Heart right ventricle (tissue), 16 donors: ENCODE results near the gene POP4. TPM values are rescaled to one million over a fixed set of nuclear protein-coding genes. Genes with fewer than 3 reads are reported as not detected.

ENCODE experiments used
- ATAC-seq, 8 donors: fragments of 200-7000 bp; cut with Tn5 transposase; one replicate each; pipeline ENCODE4 v1.9.1; 2020; ENCODE audit warnings: mild to moderate bottlenecking in 8 of 8, moderate library complexity in 8 of 8, moderate number of reproducible peaks in 1 of 8
- DNase-seq, 2 donors: peaks; one replicate each; pipeline ENCODE4 v3.0.0-alpha.2; 2020
- H3K27ac ChIP-seq, 10 donors: fragments of 200-600 bp; sonication (generic) in 2 of 10; one replicate each; pipeline versions ENCODE4 v1.5.0 to v1.8.0; 2020 to 2022; ENCODE audit warnings: mild to moderate bottlenecking in 3 of 10
- H3K27me3 ChIP-seq, 7 donors: fragments of 200-600 bp; one replicate each; pipeline ENCODE4 v1.8.0; 2021 to 2022; ENCODE audit warnings: mild to moderate bottlenecking in 2 of 7
- H3K36me3 ChIP-seq, 9 donors: fragments of 200-600 bp; sonication (generic) in 1 of 9; one replicate each; pipeline versions ENCODE4 v1.5.0 to v1.8.0; 2020 to 2022; ENCODE audit warnings: mild to moderate bottlenecking in 2 of 9
- H3K4me1 ChIP-seq, 9 donors: fragments of 200-600 bp; sonication (generic) in 1 of 9; one replicate each; pipeline versions ENCODE4 v1.5.0 to v1.8.0; 2020 to 2022; ENCODE audit warnings: mild to moderate bottlenecking in 4 of 9
- H3K4me3 ChIP-seq, 10 donors: fragments of 200-600 bp; sonication (generic) in 2 of 10; one replicate each; pipeline versions ENCODE4 v1.5.0 to v1.8.0; 2020 to 2022; ENCODE audit warnings: mild to moderate bottlenecking in 7 of 10, moderate library complexity in 2 of 10
- H3K9me3 ChIP-seq, 11 donors: fragments of 200-600 bp in 10 of 11; sonication (generic) in 2 of 11; one replicate each; pipeline versions ENCODE4 v1.5.0 to v1.8.0; 2013 to 2022; ENCODE audit warnings: mild to moderate bottlenecking in 2 of 11, control low read depth in 1 of 11, moderate library complexity in 1 of 11
- CTCF ChIP-seq, 9 donors: fragments of 200-600 bp; sonication (generic) in 2 of 9; IDR thresholded peaks; one replicate each; pipeline versions ENCODE4 v1.5.0 to v1.8.0; 2021 to 2022; ENCODE audit warnings: antibody characterized with exemption in 9 of 9, mild to moderate bottlenecking in 5 of 9, moderate library complexity in 1 of 9
- WGBS, 2 donors: extraction: QIAGEN DNeasy Blood & Tissue Kit; methylation state at CpG; one replicate each; pipeline ENCODE4 v1.1.7; 2013; ENCODE audit warnings: inconsistent platforms in 1 of 2; 5-methylcytosine and 5-hydroxymethylcytosine counted together
- intact Hi-C, 10 donors: fragments of 100-400 bp; cut with DNase I; formaldehyde crosslinking; loops; one replicate each; pipeline versions ENCODE4 v1.11.1 to v1.14.2; 2022
- polyA plus RNA-seq, 2 donors: library from polyadenylated mRNA; stranded (reverse); fragments of 200-250 nt; gene quantifications; one replicate each; pipeline ENCODE4 v1.2.3, GENCODE V29; 2013
- total RNA-seq, 10 donors: library from RNA; stranded (reverse); fragmentation: NEBNext Ultra II Directional in 3 of 10; extraction: Animal tissue kit (Norgen Biotek cat#: 25700) in 3 of 10; gene quantifications; one replicate each; pipeline versions ENCODE4 v1.2.1 to v1.2.4, GENCODE V29; 2021 to 2023
- donor health status: Arrhythmogenic right ventricular cardiomyopathy.
- donor health status: ischemic (EF 13 %, LVEDD 7.1; RV severe dilation, severe dysfunction).
- donor health status: healthy with polysubstance abuse.
- donor health status: DM: no; HTN: yes; CAD: no.
- donor health status: DM: no; HTN: no; CAD: no.
- donor health status: ischemic (EF 25% LVEDD 6.9; RV normal size, moderate dysfunction).
- donor health status: ischemic (EF 25% LVEDD 5.7; RV mildly dilated, moderate dysfunction).
- donor health status: healthy.
- donor health status: DM: yes; HTN: yes; CAD: no.
- donor health status: Ischemic cardiomyopathy.
- donor health status: ischemic (EF 35%, LVEDD 5.7; RV mildly dilated, moderate dysfunction).
- donor health status: nonischemic (EF 11% LVEDD 7.7; RV severe dilation, severe dysfunction).
- donor health status: DM: yes; HTN: yes; CAD: no.
- donor health status: PGD.
- donor health status: ischemic (EF 29% LVEDD 5.4; RV normal size, mild dysfunction).
- donor health status: nonischemic (EF 23%, LVEDD 6.1; RV moderate dilation, normal function).

POP4 gene
- total and polyA plus RNA-seq, 12 donors = 46.6 to 108 (median 51.7) TPM

GRCh38 chr19:29662278-29662603 is 56.2 kb downstream of the POP4 start:
- Histone ChIP-seq H3K4me3 (peak overlapping the region in 4 of 10 donors; percentile 1 to 20 (median 8)), H3K27me3 (no peaks in the 10 kb centered on the region), H3K4me1 (peaks cover 13 to 58% (median 32%) of the 10 kb centered on the region in 9 donors), H3K27ac (peak overlapping the region; percentile 84 to 97 (median 90)), H3K36me3 (peaks cover 0 to 3% (median 0%) of the 10 kb centered on the region in 9 donors), H3K9me3 (no peaks in the 10 kb centered on the region)
- ATAC-seq = peak in 1 of 8 donors; percentile 2
- no peak for DNase-seq
- TF ChIP-seq CTCF (IDR thresholded peaks at IDR 0.05) = no peak
- intact Hi-C loops = loop anchor here in 3 of 10 donors (5.0 to 10.0 kb wide), 2 partner anchors 50 to 53 kb away; partner anchors contain the start of gene C19orf12 (in 3 of the 3)
- 0 to 7% methylated on average over 1 of the region's 1 CpG for WGBS, 2 donors

- Histone ChIP-seq H3K27me3 (no peaks in the 10 kb centered on the region), H3K4me1 (peaks cover 18 to 64% (median 37%) of the 10 kb centered on the region in 9 donors), H3K27ac (peak overlapping the region; percentile 84 to 97 (median 90)), H3K4me3 (peak overlapping the region in 4 of 10 donors; percentile 1 to 20 (median 8)), H3K9me3 (no peaks in the 10 kb centered on the region), H3K36me3 (peaks cover 0 to 5% (median 0%) of the 10 kb centered on the region in 9 donors)
- ATAC-seq (peak; percentile 13 to 50 (median 36)), DNase-seq (peak; percentile 62 to 65)
- WGBS, 2 donors = 18 to 27% methylated on average over 17 of the region's 17 CpGs
- TF ChIP-seq CTCF (IDR thresholded peaks at IDR 0.05) = no peak
- intact Hi-C loops = loop anchor here in 3 of 10 donors (5.0 to 10.0 kb wide), 2 partner anchors 51 to 52 kb away; partner anchors contain the start of gene C19orf12 (in 3 of the 3)
Measured at GRCh38 chr19:29662604-29663404, 56.7 kb downstream of the POP4 start.

GRCh38 chr19:29663861-29664752 is 58.0 kb downstream of the POP4 start:
- Histone ChIP-seq H3K4me1 (peaks cover 27 to 77% (median 50%) of the 10 kb centered on the region in 9 donors), H3K36me3 (peaks cover 0 to 5% (median 0%) of the 10 kb centered on the region in 9 donors), H3K4me3 (peak overlapping the region in 4 of 10 donors; percentile 88 to 97 (median 94)), H3K27me3 (no peaks in the 10 kb centered on the region), H3K9me3 (no peaks in the 10 kb centered on the region), H3K27ac (peak overlapping the region in 9 of 10 donors; percentile 85 to 97 (median 91))
- no peak for ATAC-seq
- DNase-seq = no peak
- intact Hi-C loops = loop anchor here in 5 of 10 donors (2.0 to 10.0 kb wide), 4 partner anchors 17 to 53 kb away; partner anchors contain the start of gene C19orf12 (in 3 of the 5)
- 94 to 95% methylated on average over 19 of the region's 19 CpGs for WGBS, 2 donors
- no peak for TF ChIP-seq CTCF (IDR thresholded peaks at IDR 0.05)
